ENCODE results near the gene ENTR1.
"Not testable (repeated sequence)": the region's sequence is repeated elsewhere in the genome, so short reads cannot be mapped to it uniquely, and the experiment has no call there.

ENTR1 gene

DNA sequence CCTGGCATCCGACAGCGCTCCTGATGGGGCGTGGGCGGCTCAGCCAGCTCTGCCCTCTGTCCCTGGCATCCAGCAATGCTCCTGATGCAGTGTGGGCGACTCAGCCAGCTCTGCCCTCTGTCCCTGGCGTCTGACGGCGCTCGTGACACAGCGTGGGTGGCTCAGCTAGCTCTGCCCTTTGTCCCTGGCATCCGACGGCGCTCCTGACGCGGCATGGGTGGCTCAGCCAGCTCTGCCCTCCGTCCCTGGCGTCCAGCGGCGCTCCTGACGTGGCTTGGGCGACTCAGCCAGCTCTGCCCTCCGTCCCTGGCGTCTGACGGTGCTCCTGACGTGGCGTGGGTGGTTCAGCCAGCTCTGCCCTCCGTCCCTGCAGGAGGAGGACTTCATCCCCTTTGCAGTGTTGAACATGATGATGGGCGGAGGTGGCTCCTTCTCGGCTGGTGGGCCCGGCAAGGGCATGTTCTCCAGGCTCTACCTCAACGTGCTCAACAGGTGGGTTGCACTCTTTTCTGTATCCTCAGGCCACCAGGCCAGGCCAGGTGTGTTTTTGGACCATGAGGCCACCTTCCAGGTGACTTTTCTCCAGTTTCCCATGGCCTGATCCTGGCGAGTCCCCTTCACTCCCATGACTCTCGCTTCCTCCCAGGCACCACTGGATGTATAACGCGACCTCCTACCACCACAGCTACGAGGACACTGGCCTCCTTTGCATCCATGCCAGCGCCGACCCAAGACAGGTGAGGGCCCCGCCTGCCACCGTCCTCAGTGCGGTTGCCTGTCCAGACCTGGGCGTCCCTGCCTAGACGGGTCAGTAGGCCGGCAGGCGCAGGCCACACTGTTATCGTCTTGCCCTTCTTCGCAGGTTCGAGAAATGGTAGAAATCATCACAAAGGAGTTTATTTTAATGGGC lies 8.0 kb upstream of the ENTR1 start:
- DNase-seq, result no peak

DNA sequence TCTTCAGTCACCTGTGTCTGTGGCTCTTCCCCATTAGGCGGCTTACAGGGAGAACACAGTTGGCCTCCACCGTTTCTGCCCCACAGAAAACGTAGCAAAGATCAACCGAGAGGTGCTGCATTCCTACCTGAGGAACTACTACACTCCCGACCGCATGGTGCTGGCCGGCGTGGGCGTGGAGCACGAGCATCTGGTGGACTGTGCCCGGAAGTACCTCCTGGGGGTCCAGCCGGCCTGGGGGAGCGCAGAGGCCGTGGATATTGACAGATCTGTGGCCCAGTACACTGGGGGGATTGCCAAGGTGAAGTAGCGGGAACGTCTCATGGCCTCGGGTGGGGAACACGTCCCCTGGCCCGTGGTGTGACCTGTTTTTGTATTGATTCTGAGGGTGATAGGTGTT lies 6.5 kb upstream of the ENTR1 start:
- DNase-seq, result no peak

DNA sequence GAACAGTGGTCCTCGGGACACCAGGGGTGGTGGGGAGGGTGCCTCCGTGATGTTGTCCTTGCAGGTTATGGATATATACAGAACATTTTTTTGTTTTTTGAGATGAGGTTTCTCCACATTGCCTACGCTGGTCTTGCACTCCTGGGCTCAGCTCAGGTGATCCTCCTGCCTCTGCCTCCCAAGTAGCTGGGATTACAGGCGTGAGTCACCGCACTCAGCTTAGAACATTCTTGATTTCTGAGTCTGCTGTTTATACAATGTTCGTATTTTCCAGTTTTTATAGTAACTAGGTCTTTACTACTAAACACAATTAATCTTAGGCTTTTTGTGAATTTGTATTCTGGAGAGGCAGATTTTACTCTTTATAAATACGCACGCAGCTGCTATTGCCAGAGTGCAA lies 6.0 kb upstream of the ENTR1 start:
- no peak for DNase-seq

DNA sequence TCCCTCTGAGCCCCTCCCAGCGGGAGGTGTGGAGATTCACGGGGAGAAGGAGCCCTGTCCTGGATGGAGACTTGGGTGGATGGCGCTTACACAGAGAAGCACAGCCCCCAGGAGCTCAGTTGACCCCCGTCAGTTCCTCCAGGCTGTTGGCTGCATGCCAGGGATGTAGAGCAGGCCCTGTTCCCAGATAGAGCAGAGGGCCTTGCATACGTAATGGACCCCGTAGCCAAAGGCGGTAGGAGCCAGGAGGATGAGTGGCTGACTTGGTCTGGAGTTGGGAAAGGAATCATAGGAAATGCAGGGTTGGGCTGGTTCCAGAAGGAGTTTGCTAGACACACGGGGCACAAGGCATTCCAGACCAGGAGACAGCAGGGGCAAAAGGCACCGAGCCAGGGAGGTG lies 2.5 kb upstream of the ENTR1 start:
- no peak for DNase-seq

DNA sequence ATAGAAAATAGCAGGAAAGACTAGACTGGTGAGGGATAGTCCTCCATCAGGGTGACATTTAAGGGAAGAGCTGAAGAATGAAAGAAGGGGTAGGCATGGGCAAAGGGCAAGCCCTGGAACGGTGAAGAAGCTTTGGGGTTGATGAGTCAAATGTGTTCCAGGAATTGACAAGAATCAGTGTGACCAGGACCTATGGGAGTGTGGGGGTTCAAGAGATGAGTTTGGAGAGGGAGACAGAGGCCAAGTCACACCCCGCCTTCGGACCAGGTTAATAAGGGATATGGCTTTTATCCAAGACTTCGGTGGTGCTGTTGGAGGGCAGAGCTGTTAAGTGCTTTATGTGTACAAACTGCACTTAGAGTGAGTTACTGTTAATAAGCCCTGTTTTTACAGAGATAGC lies 964 bp upstream of the ENTR1 start:
- DNase-seq, result no peak

DNA sequence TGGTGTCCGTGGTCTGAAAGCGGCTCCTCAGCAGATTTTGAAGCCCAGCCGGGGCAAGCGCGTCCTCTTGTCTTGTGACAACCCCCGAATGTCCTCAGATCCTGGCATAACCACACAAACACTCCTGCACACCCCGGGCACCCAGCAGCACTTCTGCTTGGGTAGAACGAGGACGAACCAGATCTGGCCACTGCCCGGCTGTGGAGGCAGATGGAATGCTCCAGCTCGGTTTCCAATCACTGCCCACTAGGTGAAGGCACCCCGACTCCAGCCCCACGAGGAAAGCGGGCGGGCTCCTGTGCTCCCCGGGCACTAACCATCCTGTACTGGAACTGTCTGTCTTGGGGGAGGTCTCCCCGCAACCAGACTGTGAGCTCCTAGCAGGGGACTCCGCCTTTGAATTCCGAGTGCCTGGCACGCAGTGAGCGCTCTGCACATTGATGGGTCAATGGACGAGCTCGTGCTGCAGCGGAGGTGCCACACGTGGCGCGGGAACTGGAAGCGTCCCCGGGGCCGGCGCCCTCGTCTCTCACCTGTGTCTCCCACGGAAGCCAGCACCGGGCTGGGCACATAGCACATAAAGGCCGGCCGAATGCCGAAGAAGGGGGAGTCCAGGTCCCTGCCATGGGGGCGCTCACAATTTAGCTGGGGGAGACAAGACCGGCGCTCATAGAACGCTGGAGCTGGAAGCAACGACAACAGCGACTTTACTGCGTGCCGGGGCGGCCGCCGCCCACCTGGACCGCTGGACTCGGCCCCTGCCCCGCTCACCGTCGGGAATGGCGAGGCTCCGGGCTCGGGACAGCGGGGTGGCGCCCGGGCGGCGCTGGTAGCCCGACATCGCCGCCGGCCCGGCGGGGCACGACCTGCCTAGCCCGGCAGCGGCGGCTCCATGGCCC lies 608 bp downstream of the ENTR1 start:
- DNase-seq, result no peak

DNA sequence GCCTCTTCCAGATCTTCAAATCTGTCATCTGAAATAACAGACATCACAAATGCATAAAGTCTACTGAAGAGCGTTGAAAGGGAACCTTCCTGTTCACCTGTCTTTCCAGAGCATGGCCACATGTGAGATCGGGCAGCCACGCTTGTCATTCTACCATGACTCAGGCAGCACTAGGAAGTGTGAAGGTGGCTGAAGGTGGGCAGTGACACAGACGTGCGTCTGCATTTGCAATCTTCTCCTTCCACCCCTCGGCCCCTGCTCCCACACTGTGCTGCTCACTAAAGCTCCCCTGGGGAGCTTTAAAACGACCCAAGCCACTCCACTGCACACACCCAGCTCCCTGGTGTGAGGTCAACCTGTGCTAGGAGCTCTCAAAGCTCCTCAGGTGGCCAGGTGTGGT lies 2.5 kb downstream of the ENTR1 start:
- no peak for DNase-seq

DNA sequence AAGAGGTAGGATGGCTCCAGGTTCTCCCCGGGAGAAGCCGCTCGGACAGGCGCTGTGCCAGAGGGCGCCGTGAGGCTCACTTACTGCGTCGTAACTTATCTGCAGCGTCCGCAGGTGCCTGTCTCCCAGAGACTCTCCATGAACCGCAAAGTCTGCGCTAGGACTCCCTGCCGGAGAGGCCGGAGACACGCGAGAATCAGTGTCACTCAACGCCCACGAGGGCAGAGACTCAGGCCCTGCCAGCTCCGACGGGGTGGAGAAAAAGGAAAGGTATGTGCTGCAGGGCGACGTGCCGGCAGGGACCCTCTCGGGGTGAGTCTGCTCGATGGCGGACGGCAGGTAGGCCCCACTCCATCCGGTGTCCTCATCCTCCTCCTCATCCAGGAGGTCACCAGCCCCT lies 3.4 kb downstream of the ENTR1 start:
- not testable (repeated sequence) for DNase-seq

DNA sequence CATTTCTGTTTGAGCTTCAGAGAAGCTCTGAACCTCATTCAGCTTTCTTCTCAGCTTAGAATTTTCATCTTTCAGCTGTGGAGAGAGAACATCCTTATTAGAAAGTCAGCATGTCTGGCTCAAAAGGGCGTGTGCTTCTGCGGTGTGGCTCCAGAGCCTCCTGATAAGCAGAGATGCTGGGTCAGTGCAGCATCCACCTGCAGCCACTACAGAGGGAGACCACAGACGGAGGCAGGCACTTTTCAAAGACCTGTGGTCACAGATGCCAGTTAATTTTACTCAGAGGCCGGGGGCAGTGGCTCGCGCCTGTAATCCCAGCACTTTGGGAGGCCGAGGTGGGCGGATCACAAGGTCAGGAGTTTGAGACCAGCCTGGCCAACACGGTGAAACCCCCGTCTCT lies 4.5 kb downstream of the ENTR1 start:
- DNase-seq, result not testable (repeated sequence)

DNA sequence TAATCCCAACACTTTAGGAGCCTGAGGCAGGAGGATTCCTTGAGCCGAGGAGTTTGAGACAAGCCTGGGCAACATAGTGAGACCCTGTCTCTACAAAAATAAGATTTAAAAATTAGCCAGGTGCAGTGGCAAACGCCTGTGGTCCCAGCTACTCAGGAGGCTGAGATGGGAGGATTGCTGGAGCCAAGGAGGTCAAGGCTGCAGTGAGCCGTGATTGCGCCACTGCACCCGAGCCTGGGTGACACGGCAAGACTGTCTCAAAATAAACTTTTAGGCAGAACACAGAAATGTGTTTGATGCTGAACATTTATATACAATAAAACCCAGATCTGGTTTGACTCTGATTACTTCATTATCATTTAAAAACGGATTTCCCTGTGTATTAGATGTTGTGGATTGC lies 4.9 kb downstream of the ENTR1 start:
- no peak for DNase-seq

DNA sequence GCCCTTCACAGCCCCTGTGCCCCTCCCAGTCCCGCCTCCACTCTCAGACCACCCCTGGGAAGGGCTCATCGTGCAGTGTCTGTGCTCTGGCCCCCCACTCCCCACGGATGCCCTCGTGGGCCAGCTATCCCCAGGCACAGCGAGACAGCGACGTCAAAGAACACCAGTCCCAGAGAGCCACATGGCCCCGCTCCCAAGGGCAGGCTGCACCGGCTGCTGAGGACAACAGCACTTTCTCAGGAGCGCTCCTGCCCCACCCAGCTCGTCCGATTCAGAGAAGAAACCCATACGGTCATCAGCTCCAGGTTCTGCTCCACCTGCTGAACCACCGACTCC lies 5.6 kb downstream of the ENTR1 start:
- no peak for DNase-seq

DNA sequence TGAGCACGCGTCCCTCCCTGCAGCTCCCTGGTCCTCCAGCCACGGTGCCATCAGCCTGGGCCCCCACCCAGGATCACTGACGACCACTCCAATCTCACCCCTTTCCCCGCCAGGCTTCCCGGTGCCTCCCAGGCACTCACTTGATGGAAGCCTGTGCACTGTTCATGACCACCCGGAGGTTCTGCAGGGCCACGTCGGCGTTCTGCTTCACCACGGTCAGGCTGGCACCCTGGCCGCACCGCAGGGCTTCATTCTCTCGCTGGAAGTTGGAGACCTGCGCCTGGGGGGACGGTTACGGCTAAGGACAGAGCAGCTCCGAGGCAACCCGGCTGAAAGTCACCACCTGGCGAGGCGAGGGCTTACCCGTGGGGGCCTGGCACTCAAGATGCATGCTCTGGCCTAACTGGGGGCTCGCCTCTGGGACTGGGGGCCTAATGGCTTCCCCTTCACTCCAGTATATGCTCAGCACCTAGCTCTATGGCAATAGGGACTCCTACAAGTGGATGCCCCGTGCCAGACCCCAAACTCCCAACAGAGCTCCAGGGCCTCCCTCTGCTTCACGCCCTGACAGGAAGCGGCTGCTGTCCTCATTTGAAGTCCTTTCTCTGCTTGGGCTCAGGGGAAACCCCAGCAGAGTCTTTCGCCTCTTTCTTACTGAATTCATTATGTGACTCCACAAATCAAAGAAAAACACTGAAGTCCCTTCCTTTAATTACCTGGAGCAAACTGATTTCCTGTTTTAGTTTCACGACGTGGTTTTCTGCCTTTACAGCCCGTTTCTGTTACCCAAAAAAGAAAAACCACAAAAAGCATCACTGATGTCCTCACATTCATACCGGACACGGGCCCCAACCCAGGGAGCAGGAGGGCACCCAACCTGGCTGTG lies 6.3 kb downstream of the ENTR1 start:
- DNase-seq, result peak; percentile 14

DNA sequence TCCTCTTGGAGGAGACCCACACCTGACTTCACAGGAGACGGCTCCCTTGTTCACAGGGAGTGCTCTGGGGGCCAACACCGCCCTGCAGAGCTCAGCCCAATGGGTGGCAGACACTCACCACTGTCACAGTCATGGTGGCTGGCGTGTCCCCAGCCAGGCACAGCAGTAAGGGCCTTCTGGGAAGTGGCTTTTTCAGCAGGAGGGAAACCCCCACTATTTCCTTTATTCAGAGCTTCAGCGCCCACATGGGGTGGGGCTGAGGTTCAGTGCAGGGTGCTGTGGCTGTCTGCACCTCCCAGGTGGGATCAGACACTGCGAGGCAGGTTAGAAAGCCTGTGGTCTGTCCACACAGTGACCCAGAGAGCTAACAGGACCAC lies 6.9 kb downstream of the ENTR1 start:
- DNase-seq, result peak; percentile 42

DNA sequence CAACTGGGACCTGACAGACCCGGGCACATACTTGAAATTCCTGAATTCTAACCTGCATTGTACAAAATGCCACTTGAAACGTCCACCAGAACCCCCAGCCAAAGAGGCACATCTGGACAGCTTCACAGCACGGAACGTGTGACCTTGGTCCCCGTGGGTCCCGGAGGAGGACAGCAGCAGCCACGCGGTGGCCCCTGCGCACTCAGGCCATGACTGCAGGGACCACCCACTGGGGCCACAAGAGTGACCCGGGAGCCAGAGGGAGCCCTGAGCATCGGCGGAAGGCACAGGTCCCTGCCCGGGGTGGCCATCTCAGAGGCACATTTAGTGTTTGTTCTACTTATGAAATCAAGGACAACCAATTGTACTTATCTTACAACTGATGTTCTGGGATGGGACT lies 8.3 kb downstream of the ENTR1 start:
- no peak for DNase-seq

DNA sequence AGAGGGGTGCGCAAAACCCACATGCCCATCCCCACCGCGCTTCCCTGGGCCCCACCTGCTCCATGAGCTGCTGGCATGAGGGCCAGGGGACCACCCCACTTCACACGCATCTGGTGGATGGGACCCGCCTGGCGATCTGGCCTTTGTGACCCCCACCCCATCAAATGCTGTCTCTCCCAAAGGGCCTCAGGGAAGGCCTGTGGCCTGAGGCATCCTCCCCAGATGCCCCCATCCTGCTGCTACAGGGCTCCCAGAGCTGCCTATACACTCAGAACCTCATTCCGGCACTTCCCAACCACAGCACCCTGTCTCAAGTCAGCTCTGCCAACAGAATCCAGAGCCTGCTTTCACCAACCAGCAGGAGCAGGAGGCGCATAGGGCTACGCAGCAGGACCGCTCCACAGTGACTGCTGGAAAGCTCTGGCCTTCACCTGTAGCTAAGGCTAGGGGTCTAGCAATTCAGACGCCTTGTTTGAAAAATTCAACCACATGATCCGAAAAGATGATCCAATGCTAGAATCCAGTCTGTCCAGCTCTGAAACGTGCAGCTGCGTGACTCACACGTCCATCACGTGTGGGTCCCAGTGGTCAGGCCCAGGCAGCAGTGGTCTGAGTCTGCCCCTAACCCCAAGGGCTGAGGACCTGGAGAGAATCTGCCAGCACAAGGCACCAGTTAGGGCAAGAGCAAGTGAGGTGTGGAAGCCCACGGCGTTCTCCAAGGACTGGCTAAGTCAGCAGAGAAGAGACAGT lies 9.1 kb downstream of the ENTR1 start:
- DNase-seq, result no peak

DNA sequence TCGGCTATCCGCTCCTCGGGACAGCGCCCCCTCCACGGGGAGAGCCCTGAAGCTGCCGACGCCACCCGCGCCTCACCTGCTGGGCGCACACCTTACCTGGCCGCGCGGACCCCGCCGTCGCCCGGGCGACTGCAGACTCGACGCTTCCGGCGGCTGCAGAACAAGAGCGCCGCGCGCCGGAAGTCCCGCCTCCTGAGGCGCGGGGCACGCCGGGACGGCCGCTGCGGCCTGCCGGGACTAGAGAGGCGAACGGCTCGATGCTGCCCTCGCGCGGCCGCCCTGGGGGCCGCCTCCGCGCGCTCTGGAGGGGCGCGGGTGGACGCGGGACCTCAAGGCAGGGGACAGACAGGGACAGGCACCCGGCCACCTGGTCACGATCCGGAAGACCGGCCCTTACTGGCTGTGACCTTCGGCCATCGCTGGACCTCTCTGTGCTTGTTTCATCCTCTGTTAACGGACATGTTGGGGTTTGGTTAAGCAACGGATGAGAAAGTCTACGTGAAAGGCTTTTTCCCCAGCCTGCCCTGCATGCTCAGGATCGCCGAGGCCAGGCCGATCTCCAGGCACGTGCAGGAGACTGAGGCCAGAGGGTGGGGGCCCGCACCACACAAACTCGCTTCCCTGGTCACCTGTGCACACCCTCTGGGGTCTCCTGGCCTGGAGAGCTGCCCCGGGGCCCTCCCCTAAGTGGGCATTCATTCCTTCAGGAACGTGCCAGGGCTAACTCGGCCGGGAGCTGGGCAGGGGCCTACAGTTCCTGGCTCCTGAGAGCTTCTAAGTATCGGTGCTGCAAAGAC lies 10.2 kb downstream of the ENTR1 start, which contains the start of gene SNAPC4:
Gene SNAPC4 (minus strand): TSS at position 133 of the 797 bp plus-strand sequence. CDS start 1,742 bp downstream, outside the sequence.
- DNase-seq, result peak; percentile 77

DNA sequence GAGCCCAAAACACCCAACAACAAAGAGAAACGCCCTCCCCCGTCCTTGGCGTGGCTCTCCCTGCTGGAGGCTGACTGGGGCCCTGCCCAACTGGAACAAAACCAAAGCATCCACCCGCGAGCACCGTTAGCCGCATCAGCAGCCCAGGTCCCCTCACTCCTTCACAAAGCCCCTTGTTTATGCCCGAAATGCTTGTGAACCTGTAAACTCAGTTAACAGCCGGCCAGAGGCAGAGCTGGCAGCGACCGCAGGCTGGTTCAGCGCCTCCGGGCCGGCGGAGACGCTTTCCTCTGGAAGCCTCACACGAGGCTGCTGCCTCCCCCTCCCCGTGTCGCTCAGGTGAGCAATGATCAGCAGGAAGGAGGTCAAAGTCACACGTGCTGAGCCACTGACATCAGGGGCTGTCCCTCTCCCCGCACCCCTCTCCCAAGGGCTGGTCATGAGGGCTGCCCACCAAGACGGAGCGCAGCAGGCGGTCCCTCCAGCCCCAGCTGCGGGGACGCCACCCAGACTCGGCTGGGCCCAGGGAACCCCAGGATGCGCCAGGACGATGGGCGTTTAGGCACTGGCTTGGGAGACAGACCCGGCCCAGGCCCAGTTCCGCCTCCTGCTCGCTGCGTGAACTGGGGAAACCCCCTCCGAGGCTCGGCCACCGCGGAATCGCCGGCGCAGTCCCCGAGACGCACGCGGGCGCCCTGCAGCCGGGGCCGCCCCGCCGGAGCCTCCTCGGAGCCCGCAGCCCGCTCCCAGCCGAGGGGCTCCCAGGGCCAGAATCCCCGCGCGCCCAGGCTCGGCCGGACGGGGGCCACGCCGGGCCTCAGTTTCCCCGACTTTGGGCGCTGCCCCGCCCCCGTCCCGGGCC lies 11.0 kb downstream of the ENTR1 start:
- no peak for DNase-seq

DNA sequence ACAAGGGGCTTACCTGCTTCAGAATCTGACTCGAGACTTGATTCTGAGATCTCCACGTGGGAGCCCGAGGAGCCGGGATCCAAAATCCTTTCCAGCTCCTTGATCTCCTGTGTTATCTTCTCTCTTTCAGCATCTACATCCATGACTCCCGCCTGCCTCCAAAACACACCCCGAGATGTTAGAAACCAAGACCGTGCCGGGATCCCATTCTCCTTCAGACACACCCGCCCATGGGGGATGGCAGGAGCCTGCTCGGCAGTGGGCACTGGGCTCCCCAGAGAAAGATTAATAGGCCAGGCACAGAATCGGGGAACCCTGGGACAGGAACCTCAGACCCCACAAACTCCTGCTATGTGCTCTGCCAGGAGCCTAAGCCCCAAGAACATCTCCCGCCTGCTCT lies 12.1 kb downstream of the ENTR1 start:
- DNase-seq, result no peak

DNA sequence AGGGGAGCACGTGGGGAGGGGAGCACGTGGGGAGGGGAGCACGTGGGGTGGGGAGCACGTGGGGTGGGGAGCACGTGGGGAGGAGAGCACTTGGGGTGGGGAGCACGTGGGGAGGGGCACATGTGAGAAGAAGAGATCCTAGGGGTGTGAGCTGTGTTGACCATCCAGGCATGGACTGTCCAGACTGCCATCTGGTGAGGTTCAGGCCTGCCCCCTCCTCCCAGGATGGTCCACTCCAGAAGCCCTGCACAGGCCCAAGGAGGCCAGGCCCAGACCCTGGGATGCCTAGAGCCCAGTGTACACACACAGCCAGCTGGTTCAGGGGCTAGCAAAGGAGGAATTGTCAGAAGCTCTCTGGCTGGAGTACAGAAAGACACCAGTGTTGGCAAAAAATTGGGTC lies 12.8 kb downstream of the ENTR1 start:
- DNase-seq, result no peak

DNA sequence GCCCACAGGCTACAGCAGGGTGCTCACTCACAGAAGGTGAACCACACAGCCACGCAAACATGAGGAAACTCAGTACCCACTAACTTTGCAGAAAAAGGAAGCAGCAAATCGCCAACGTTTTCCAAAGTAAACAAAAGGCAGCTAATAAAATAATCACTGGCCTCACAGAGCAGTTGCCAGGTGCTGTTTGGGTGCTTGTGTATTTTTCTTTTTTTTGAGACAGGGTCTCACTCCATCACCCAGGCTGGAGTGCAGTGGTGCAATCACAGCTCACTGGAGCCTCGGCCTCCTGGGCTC lies 14.2 kb downstream of the ENTR1 start:
- DNase-seq, result no peak
